IMR-90 (cell line): ENCODE measurements around the gene IST1.

Experiments used
- BHLHE40 ChIP-seq: fragments of 150-350 bp; IDR thresholded peaks from 2 replicates; pipeline ENCODE4 v1.6.1; 2016; ENCODE audit warnings: mild to moderate bottlenecking, low read depth, low read length
- CEBPB ChIP-seq: IDR thresholded peaks from 2 replicates; pipeline ENCODE4 v1.6.1; 2012; ENCODE audit warnings: low read depth, low read length, improper control_type of control experiment
- CTCF ChIP-seq: conservative IDR thresholded peaks from 2 replicates; pipeline ENCODE4 v1.5.1; 2012; ENCODE audit warnings: mild to moderate bottlenecking, low read depth, low read length, improper control_type of control experiment
- ELK1 ChIP-seq: fragments of 150-350 bp; IDR thresholded peaks from 2 replicates; pipeline ENCODE4 v1.6.1; 2016; ENCODE audit warnings: low read depth, mild to moderate bottlenecking, low read length, moderate library complexity, borderline replicate concordance
- FOS ChIP-seq: fragments of 150-350 bp; IDR thresholded peaks from 2 replicates; pipeline ENCODE4 v1.6.1; 2016; ENCODE audit warnings: low read depth, low read length
- MXI1 ChIP-seq: IDR thresholded peaks from 2 replicates; pipeline ENCODE4 v1.6.1; 2012; ENCODE audit warnings: low read depth, mild to moderate bottlenecking, low read length, moderate library complexity, borderline replicate concordance
- POLR2A ChIP-seq: IDR thresholded peaks from 2 replicates; pipeline ENCODE4 v1.6.1; 2012; ENCODE audit warnings: mild to moderate bottlenecking, low read depth, low read length
- RAD21 ChIP-seq: IDR thresholded peaks from 2 replicates; pipeline ENCODE4 v1.6.1; 2012; ENCODE audit warnings: low read length, improper control_type of control experiment
- USF2 ChIP-seq: fragments of 150-350 bp; IDR thresholded peaks from 2 replicates; pipeline ENCODE4 v1.6.1; 2017; ENCODE audit warnings: mild to moderate bottlenecking, antibody characterized with exemption, low read length, low read depth

- TF ChIP-seq CTCF (no peak), POLR2A (no peak), RAD21 (no peak), FOS (no peak), ELK1 (no peak), CEBPB (no peak), BHLHE40 (no peak), MXI1 (no peak), USF2 (no peak)
Observed at GRCh38 chr16:71972356-71972755, 77.0 kb downstream of the IST1 start.
